Measurements from ENCODE around the gene RAB11A. TPM values are rescaled to one million over a fixed set of nuclear protein-coding genes. Genes with fewer than 3 reads are reported as not detected.

RAB11A gene
- total RNA-seq, 1 experiment from 2014 or later, result 407 TPM

GRCh38 chr15:65829130-65829764, 40.0 kb upstream of the RAB11A start:
- TF ChIP-seq, protein P1, sequence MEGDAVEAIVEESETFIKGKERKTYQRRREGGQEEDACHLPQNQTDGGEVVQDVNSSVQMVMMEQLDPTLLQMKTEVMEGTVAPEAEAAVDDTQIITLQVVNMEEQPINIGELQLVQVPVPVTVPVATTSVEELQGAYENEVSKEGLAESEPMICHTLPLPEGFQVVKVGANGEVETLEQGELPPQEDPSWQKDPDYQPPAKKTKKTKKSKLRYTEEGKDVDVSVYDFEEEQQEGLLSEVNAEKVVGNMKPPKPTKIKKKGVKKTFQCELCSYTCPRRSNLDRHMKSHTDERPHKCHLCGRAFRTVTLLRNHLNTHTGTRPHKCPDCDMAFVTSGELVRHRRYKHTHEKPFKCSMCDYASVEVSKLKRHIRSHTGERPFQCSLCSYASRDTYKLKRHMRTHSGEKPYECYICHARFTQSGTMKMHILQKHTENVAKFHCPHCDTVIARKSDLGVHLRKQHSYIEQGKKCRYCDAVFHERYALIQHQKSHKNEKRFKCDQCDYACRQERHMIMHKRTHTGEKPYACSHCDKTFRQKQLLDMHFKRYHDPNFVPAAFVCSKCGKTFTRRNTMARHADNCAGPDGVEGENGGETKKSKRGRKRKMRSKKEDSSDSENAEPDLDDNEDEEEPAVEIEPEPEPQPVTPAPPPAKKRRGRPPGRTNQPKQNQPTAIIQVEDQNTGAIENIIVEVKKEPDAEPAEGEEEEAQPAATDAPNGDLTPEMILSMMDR (IDR thresholded peaks at IDR 0.05; ENCODE audit: unreplicated experiment), result no peak
- no peaks in the 10 kb centered on the region for H3K27me3 Mint-ChIP-seq (ENCODE audit: unreplicated experiment)
- peak; percentile 28 for DNase-seq
- peaks cover 41% of the 10 kb centered on the region for H3K4me1 Mint-ChIP-seq (ENCODE audit: low read depth, unreplicated experiment)
- no peak overlapping the region for H3K4me3 Mint-ChIP-seq (ENCODE audit: low read depth, unreplicated experiment)
- BruUV-seq (replicated peaks), result no TSS peak
- intact Hi-C loops (cut with micrococcal nuclease; ENCODE audit: unreplicated experiment), result loop anchor here (2.0 kb wide), 1 partner anchor 190 kb away; no protein-coding TSS in a partner anchor
- peaks cover 11% of the 10 kb centered on the region for H3K36me3 Mint-ChIP-seq (ENCODE audit: insufficient read depth, unreplicated experiment)
- no peaks in the 10 kb centered on the region for H3K9me3 Mint-ChIP-seq (ENCODE audit: low read depth, unreplicated experiment)
- CTCF ChIA-PET, result interaction anchor here (0.5 to 1.0 kb wide), 5 partner anchors 9 to 194 kb away, joined by 3 to 5 read pairs (median 4); no protein-coding TSS in a partner anchor
- no peak overlapping the region for H3K27ac Mint-ChIP-seq (ENCODE audit: unreplicated experiment)

- CTCF ChIA-PET, result interaction anchor here (0.7 to 1.7 kb wide), 15 partner anchors 9 to 283 kb away, joined by 3 to 15 read pairs (median 4); partner anchors contain the start of genes DENND4A, INTS14 and RAB11A
- Mint-ChIP-seq H3K36me3 (ENCODE audit: insufficient read depth, unreplicated experiment) (peaks cover 11% of the 10 kb centered on the region), H3K4me1 (ENCODE audit: low read depth, unreplicated experiment) (peaks cover 37% of the 10 kb centered on the region), H3K27ac (ENCODE audit: unreplicated experiment) (peak overlapping the region; percentile 87), H3K27me3 (ENCODE audit: unreplicated experiment) (no peaks in the 10 kb centered on the region), H3K4me3 (ENCODE audit: low read depth, unreplicated experiment) (peak overlapping the region; percentile 50), H3K9me3 (ENCODE audit: low read depth, unreplicated experiment) (no peaks in the 10 kb centered on the region)
- DNase-seq, result peak; percentile 90
- TF ChIP-seq, protein P1 (IDR thresholded peaks at IDR 0.05; ENCODE audit: unreplicated experiment), result no peak
- BruUV-seq (replicated peaks), result no TSS peak
- intact Hi-C loops (cut with micrococcal nuclease; ENCODE audit: unreplicated experiment), result loop anchor here (1.0 to 2.0 kb wide), 2 partner anchors 44 to 70 kb away; no protein-coding TSS in a partner anchor
Observed at GRCh38 chr15:65832549-65833364, 36.5 kb upstream of the RAB11A start.

DNA sequence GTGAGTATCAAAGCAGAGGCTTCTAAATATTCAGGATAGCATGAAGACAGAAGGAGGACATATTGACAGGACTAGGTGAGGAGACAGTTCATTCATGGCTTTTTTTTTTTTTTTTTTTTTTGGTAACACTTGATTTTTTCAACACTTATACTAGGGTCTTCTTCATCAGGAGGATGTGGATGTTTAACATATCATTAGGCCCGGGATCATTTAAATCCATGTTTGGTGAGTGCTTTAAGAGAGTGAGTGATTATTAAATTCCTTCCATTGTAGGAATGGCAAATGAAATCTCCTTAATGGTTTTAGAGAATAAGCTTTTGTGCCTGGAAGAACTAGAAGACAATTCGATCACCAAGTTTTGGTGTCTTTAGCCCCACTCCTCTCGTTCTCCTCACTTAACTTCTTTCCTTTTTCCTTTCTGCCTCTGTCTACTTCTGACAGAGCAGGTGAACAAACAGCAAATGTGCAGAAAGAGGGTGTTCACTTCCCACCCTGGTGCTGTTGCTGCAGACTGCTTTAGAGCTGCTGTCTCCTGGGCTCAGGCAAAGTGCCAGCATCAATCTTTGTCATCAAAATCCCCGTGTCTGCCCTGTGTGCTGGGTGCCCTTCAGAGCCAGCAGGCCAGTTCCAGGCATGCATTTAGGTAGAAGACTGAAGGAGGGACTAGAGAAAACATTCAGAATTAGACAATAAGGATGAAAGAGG, 35.6 kb upstream of the RAB11A start:
- peaks cover 11% of the 10 kb centered on the region for H3K36me3 Mint-ChIP-seq (ENCODE audit: insufficient read depth, unreplicated experiment)
- peak overlapping the region; percentile 50 for H3K4me3 Mint-ChIP-seq (ENCODE audit: low read depth, unreplicated experiment)
- CTCF ChIA-PET, result interaction anchor here (0.7 to 1.6 kb wide), 5 partner anchors 9 to 575 kb away, joined by 3 to 15 read pairs (median 6); partner anchors contain the start of gene RAB11A
- intact Hi-C loops (cut with micrococcal nuclease; ENCODE audit: unreplicated experiment), result loop anchor here (2.0 kb wide), 1 partner anchor 45 kb away; no protein-coding TSS in a partner anchor
- no TSS peak for BruUV-seq (replicated peaks)
- no peaks in the 10 kb centered on the region for H3K27me3 Mint-ChIP-seq (ENCODE audit: unreplicated experiment)
- no peak for DNase-seq
- H3K4me1 Mint-ChIP-seq (ENCODE audit: low read depth, unreplicated experiment), result peaks cover 36% of the 10 kb centered on the region
- peak overlapping the region; percentile 87 for H3K27ac Mint-ChIP-seq (ENCODE audit: unreplicated experiment)
- TF ChIP-seq, protein P1 (IDR thresholded peaks at IDR 0.05; ENCODE audit: unreplicated experiment), result no peak
- no peaks in the 10 kb centered on the region for H3K9me3 Mint-ChIP-seq (ENCODE audit: low read depth, unreplicated experiment)

GRCh38 chr15:65834603-65835282, 34.5 kb upstream of the RAB11A start:
- no peaks in the 10 kb centered on the region for H3K27me3 Mint-ChIP-seq (ENCODE audit: unreplicated experiment)
- peaks cover 30% of the 10 kb centered on the region for H3K4me1 Mint-ChIP-seq (ENCODE audit: low read depth, unreplicated experiment)
- H3K9me3 Mint-ChIP-seq (ENCODE audit: low read depth, unreplicated experiment), result no peaks in the 10 kb centered on the region
- no TSS peak for BruUV-seq (replicated peaks)
- intact Hi-C loops (cut with micrococcal nuclease; ENCODE audit: unreplicated experiment), result no loop called here
- peaks cover 11% of the 10 kb centered on the region for H3K36me3 Mint-ChIP-seq (ENCODE audit: insufficient read depth, unreplicated experiment)
- no peak overlapping the region for H3K27ac Mint-ChIP-seq (ENCODE audit: unreplicated experiment)
- CTCF ChIA-PET, result no interaction called here
- no peak overlapping the region for H3K4me3 Mint-ChIP-seq (ENCODE audit: low read depth, unreplicated experiment)
- TF ChIP-seq, protein P1 (IDR thresholded peaks at IDR 0.05; ENCODE audit: unreplicated experiment), result no peak
- no peak for DNase-seq
